GM23338 (cell line): ENCODE data around the gene JAZF1. TPM values are rescaled to one million over a fixed set of nuclear protein-coding genes. Genes with fewer than 3 reads are reported as not detected.

Experiments
- ATAC-seq: fragments of 200-7000 bp; cut with Tn5 transposase; 3 replicates; pipeline ENCODE4 v1.9.1; 2020
- DNase-seq: peaks from one replicate; pipeline ENCODE4 v3.0.0-alpha.2; 2015; ENCODE audit warnings: low spot score
- H2AFZ ChIP-seq: fragments of 200-600 bp; sonication (generic); 2 replicates; pipeline ENCODE4 v1.8.0; 2016; ENCODE audit warnings: antibody characterized with exemption, mild to moderate bottlenecking, moderate library complexity
- H3F3A ChIP-seq: fragments of 200-600 bp; sonication (generic); replicated peaks from 2 replicates; pipeline ENCODE4 v1.8.0; 2017; ENCODE audit warnings: antibody characterized with exemption, mixed run types, low read depth
- H3K27ac ChIP-seq: fragments of 200-600 bp; sonication (generic); 2 replicates; pipeline ENCODE4 v1.6.1; 2016; ENCODE audit warnings: low read depth
- H3K27me3 ChIP-seq: fragments of 200-600 bp; sonication (generic); 2 replicates; pipeline ENCODE4 v1.8.0; 2016; ENCODE audit warnings: mild to moderate bottlenecking, mixed run types, moderate library complexity; ENCODE audit not compliant: insufficient read depth
- H3K36me3 ChIP-seq: fragments of 200-600 bp; sonication (generic); 2 replicates; pipeline ENCODE4 v1.8.0; 2016; ENCODE audit warnings: mild to moderate bottlenecking; ENCODE audit not compliant: insufficient read depth
- H3K4me1 ChIP-seq: fragments of 200-600 bp; sonication (generic); 2 replicates; pipeline ENCODE4 v1.8.0; 2016; ENCODE audit warnings: mild to moderate bottlenecking, moderate library complexity; ENCODE audit not compliant: insufficient read depth
- H3K4me2 ChIP-seq: fragments of 200-600 bp; sonication (generic); 2 replicates; pipeline ENCODE4 v1.7.1; 2017; ENCODE audit warnings: mixed run types
- H3K4me3 ChIP-seq: fragments of 200-600 bp; sonication (generic); 2 replicates; pipeline ENCODE4 v1.6.1; 2016; ENCODE audit warnings: mixed run types
- H3K79me2 ChIP-seq: fragments of 200-600 bp; sonication (generic); replicated peaks from 2 replicates; pipeline ENCODE4 v1.8.0; 2017; ENCODE audit warnings: mild to moderate bottlenecking; ENCODE audit not compliant: insufficient read depth
- H3K9me2 ChIP-seq: fragments of 200-600 bp; sonication (generic); 2 replicates; pipeline ENCODE4 v1.8.0; 2017; ENCODE audit not compliant: insufficient read depth
- H4K20me1 ChIP-seq: fragments of 200-600 bp; sonication (generic); replicated peaks from 2 replicates; pipeline ENCODE4 v1.8.0; 2017; ENCODE audit warnings: mild to moderate bottlenecking; ENCODE audit not compliant: insufficient read depth
- H3K27ac Mint-ChIP-seq: 2 replicates; pipeline ENCODE4 v1.8.0; 2020; ENCODE audit warnings: inconsistent platforms, mild to moderate bottlenecking, moderate library complexity, mixed read lengths
- H3K27me3 Mint-ChIP-seq: 3 replicates; pipeline ENCODE4 v1.8.0; 2022; ENCODE audit warnings: low read depth, mild to moderate bottlenecking, moderate library complexity, mixed read lengths, inconsistent platforms; ENCODE audit not compliant: insufficient read depth, poor library complexity
- H3K36me3 Mint-ChIP-seq: 3 replicates; pipeline ENCODE4 v1.8.0; 2021; ENCODE audit warnings: low read depth, mild to moderate bottlenecking, inconsistent platforms, moderate library complexity, mixed read lengths
- H3K4me1 Mint-ChIP-seq: 3 replicates; pipeline ENCODE4 v1.8.0; 2020; ENCODE audit warnings: mild to moderate bottlenecking, inconsistent platforms, mixed read lengths
- H3K4me3 Mint-ChIP-seq: 3 replicates; pipeline ENCODE4 v1.8.0; 2021; ENCODE audit warnings: moderate library complexity, mild to moderate bottlenecking, inconsistent platforms, mixed read lengths
- H3K9me3 Mint-ChIP-seq: 3 replicates; pipeline ENCODE4 v1.8.0; 2020; ENCODE audit warnings: moderate library complexity, mild to moderate bottlenecking, inconsistent platforms, mixed read lengths
- CREB1 ChIP-seq: fragments of 250-450 bp; sonication (Bioruptor Pico); IDR thresholded peaks from 2 replicates; pipeline ENCODE4 v1.5.0; 2020; ENCODE audit warnings: low read depth, mild to moderate bottlenecking, moderate library complexity
- ETS1 ChIP-seq: IDR thresholded peaks from 2 replicates; pipeline ENCODE4 v1.6.1; 2016; ENCODE audit warnings: antibody characterized with exemption
- EZH2 ChIP-seq: fragments of 200-600 bp; sonication (generic); IDR thresholded peaks from one replicate; pipeline ENCODE4 v1.8.0; 2017; ENCODE audit warnings: antibody characterized with exemption, mild to moderate bottlenecking, low read depth; ENCODE audit not compliant: unreplicated experiment
- EZH2phosphoT487 ChIP-seq: fragments of 200-600 bp; sonication (generic); IDR thresholded peaks from one replicate; pipeline ENCODE4 v1.8.1; 2018; ENCODE audit warnings: antibody characterized with exemption; ENCODE audit not compliant: unreplicated experiment
- JUNB ChIP-seq: IDR thresholded peaks from one replicate; pipeline ENCODE4 v1.6.1; 2016; ENCODE audit warnings: antibody characterized with exemption; ENCODE audit not compliant: unreplicated experiment
- NANOG ChIP-seq: IDR thresholded peaks from 2 replicates; pipeline ENCODE4 v1.6.1; 2016; ENCODE audit warnings: antibody characterized with exemption, borderline replicate concordance
- POLR2AphosphoS5 ChIP-seq: IDR thresholded peaks from 2 replicates; pipeline ENCODE4 v1.6.1; 2016; ENCODE audit warnings: antibody characterized with exemption, low read depth
- STAT1 ChIP-seq: IDR thresholded peaks from one replicate; pipeline ENCODE4 v1.6.1; 2016; ENCODE audit warnings: antibody characterized with exemption; ENCODE audit not compliant: unreplicated experiment
- ZNF114 ChIP-seq: fragments of 250-450 bp; sonication (Bioruptor Pico); IDR thresholded peaks from 2 replicates; pipeline ENCODE4 v1.5.0; 2020; ENCODE audit warnings: mild to moderate bottlenecking, moderate library complexity
- ZNF331 ChIP-seq: fragments of 250-450 bp; sonication (Bioruptor Pico); IDR thresholded peaks from 2 replicates; pipeline ENCODE4 v1.5.0; 2020; ENCODE audit warnings: low read depth, mild to moderate bottlenecking, moderate library complexity
- polyA plus RNA-seq: library from polyadenylated mRNA; unstranded; fragments of >200 nt; fragmentation: Nextera tagmentation; extraction: Ambion mirVana; gene quantifications from 2 replicates; pipeline ENCODE4 v1.2.1, GENCODE V29; 2016
- total RNA-seq: library from RNA; depleted of rRNA; stranded (reverse); fragments of >200 nt; shearing (Covaris generic); gene quantifications from 2 replicates; pipeline ENCODE4 v1.2.3, GENCODE V29; 2014
- TF ChIP-seq, protein P1 (sequence below): fragments of 250-450 bp; sonication (Bioruptor Pico); IDR thresholded peaks from 2 replicates; pipeline ENCODE4 v1.5.0; 2020; ENCODE audit warnings: mild to moderate bottlenecking, moderate library complexity
- TF ChIP-seq, protein P2 (sequence below): IDR thresholded peaks from one replicate; pipeline ENCODE4 v1.6.1; 2018; ENCODE audit warnings: antibody characterized with exemption; ENCODE audit not compliant: unreplicated experiment
- TF ChIP-seq, protein P3 (sequence below), 2 experiments: fragments of 200-600 bp in 1 of 2; sonication (generic) in 1 of 2; conservative IDR thresholded peaks; 2 replicates each; pipeline versions ENCODE4 v1.5.1 to v1.6.1; 2016 to 2017; ENCODE audit warnings: antibody characterized with exemption in 2 of 2, low read depth in 2 of 2, mild to moderate bottlenecking in 2 of 2, moderate library complexity in 1 of 2

The JAZF1 gene
- total and polyA plus RNA-seq, 2 experiments from 2014 or later, result 12.2 to 22.2 TPM

GRCh38 chr7:28082071-28082470, 98.5 kb downstream of the JAZF1 start:
- no peak overlapping the region for H3K27ac Mint-ChIP-seq

More at GRCh38 chr7:28082071-28082470, 98.5 kb downstream of the JAZF1 start:
- no peak overlapping the region for H3K27ac ChIP-seq
- Mint-ChIP-seq H3K4me1 (peaks cover 9% of the 10 kb centered on the region), H3K36me3 (no peaks in the 10 kb centered on the region), H3K27me3 (no peaks in the 10 kb centered on the region), H3K4me3 (no peak overlapping the region), H3K9me3 (no peaks in the 10 kb centered on the region)
- H3K36me3 ChIP-seq, result no peaks in the 10 kb centered on the region
- ATAC-seq (no peak), DNase-seq (no peak)
- no peaks in the 10 kb centered on the region for H3K9me2 ChIP-seq
- no peaks in the 10 kb centered on the region for H3F3A ChIP-seq
- TF ChIP-seq, protein P1, sequence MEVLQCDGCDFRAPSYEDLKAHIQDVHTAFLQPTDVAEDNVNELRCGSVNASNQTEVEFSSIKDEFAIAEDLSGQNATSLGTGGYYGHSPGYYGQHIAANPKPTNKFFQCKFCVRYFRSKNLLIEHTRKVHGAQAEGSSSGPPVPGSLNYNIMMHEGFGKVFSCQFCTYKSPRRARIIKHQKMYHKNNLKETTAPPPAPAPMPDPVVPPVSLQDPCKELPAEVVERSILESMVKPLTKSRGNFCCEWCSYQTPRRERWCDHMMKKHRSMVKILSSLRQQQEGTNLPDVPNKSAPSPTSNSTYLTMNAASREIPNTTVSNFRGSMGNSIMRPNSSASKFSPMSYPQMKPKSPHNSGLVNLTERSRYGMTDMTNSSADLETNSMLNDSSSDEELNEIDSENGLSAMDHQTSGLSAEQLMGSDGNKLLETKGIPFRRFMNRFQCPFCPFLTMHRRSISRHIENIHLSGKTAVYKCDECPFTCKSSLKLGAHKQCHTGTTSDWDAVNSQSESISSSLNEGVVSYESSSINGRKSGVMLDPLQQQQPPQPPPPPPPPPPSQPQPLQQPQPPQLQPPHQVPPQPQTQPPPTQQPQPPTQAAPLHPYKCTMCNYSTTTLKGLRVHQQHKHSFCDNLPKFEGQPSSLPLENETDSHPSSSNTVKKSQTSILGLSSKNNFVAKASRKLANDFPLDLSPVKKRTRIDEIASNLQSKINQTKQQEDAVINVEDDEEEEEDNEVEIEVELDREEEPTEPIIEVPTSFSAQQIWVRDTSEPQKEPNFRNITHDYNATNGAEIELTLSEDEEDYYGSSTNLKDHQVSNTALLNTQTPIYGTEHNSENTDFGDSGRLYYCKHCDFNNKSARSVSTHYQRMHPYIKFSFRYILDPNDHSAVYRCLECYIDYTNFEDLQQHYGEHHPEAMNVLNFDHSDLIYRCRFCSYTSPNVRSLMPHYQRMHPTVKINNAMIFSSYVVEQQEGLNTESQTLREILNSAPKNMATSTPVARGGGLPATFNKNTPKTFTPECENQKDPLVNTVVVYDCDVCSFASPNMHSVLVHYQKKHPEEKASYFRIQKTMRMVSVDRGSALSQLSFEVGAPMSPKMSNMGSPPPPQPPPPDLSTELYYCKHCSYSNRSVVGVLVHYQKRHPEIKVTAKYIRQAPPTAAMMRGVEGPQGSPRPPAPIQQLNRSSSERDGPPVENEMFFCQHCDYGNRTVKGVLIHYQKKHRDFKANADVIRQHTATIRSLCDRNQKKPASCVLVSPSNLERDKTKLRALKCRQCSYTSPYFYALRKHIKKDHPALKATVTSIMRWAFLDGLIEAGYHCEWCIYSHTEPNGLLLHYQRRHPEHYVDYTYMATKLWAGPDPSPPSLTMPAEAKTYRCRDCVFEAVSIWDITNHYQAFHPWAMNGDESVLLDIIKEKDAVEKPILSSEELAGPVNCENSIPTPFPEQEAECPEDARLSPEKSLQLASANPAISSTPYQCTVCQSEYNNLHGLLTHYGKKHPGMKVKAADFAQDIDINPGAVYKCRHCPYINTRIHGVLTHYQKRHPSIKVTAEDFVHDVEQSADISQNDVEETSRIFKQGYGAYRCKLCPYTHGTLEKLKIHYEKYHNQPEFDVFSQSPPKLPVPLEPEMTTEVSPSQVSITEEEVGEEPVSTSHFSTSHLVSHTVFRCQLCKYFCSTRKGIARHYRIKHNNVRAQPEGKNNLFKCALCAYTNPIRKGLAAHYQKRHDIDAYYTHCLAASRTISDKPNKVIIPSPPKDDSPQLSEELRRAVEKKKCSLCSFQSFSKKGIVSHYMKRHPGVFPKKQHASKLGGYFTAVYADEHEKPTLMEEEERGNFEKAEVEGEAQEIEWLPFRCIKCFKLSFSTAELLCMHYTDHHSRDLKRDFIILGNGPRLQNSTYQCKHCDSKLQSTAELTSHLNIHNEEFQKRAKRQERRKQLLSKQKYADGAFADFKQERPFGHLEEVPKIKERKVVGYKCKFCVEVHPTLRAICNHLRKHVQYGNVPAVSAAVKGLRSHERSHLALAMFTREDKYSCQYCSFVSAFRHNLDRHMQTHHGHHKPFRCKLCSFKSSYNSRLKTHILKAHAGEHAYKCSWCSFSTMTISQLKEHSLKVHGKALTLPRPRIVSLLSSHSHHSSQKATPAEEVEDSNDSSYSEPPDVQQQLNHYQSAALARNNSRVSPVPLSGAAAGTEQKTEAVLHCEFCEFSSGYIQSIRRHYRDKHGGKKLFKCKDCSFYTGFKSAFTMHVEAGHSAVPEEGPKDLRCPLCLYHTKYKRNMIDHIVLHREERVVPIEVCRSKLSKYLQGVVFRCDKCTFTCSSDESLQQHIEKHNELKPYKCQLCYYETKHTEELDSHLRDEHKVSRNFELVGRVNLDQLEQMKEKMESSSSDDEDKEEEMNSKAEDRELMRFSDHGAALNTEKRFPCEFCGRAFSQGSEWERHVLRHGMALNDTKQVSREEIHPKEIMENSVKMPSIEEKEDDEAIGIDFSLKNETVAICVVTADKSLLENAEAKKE, result no peak
- TF ChIP-seq ZNF331 (no peak), EZH2 (no peak), ZNF114 (CRISPR knock-in tag) (no peak), CREB1 (CRISPR knock-in tag) (no peak), NANOG (no peak), STAT1 (no peak), JUNB (no peak), POLR2AphosphoS5 (no peak), ETS1 (no peak), EZH2phosphoT487 (no peak)
- TF ChIP-seq, protein P2, sequence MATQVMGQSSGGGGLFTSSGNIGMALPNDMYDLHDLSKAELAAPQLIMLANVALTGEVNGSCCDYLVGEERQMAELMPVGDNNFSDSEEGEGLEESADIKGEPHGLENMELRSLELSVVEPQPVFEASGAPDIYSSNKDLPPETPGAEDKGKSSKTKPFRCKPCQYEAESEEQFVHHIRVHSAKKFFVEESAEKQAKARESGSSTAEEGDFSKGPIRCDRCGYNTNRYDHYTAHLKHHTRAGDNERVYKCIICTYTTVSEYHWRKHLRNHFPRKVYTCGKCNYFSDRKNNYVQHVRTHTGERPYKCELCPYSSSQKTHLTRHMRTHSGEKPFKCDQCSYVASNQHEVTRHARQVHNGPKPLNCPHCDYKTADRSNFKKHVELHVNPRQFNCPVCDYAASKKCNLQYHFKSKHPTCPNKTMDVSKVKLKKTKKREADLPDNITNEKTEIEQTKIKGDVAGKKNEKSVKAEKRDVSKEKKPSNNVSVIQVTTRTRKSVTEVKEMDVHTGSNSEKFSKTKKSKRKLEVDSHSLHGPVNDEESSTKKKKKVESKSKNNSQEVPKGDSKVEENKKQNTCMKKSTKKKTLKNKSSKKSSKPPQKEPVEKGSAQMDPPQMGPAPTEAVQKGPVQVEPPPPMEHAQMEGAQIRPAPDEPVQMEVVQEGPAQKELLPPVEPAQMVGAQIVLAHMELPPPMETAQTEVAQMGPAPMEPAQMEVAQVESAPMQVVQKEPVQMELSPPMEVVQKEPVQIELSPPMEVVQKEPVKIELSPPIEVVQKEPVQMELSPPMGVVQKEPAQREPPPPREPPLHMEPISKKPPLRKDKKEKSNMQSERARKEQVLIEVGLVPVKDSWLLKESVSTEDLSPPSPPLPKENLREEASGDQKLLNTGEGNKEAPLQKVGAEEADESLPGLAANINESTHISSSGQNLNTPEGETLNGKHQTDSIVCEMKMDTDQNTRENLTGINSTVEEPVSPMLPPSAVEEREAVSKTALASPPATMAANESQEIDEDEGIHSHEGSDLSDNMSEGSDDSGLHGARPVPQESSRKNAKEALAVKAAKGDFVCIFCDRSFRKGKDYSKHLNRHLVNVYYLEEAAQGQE, result no peak
- TF ChIP-seq, protein P3, sequence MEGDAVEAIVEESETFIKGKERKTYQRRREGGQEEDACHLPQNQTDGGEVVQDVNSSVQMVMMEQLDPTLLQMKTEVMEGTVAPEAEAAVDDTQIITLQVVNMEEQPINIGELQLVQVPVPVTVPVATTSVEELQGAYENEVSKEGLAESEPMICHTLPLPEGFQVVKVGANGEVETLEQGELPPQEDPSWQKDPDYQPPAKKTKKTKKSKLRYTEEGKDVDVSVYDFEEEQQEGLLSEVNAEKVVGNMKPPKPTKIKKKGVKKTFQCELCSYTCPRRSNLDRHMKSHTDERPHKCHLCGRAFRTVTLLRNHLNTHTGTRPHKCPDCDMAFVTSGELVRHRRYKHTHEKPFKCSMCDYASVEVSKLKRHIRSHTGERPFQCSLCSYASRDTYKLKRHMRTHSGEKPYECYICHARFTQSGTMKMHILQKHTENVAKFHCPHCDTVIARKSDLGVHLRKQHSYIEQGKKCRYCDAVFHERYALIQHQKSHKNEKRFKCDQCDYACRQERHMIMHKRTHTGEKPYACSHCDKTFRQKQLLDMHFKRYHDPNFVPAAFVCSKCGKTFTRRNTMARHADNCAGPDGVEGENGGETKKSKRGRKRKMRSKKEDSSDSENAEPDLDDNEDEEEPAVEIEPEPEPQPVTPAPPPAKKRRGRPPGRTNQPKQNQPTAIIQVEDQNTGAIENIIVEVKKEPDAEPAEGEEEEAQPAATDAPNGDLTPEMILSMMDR (conservative IDR thresholded peaks at IDR 0.05; ENCODE audit: low read depth in 2 of 2), result no peak
- peaks cover 30% of the 10 kb centered on the region for H3K79me2 ChIP-seq
- H2AFZ ChIP-seq, result no peak overlapping the region
- no peak overlapping the region for H3K4me3 ChIP-seq
- no peaks in the 10 kb centered on the region for H4K20me1 ChIP-seq
- no peak overlapping the region for H3K4me2 ChIP-seq
- H3K4me1 ChIP-seq, result peaks cover 10% of the 10 kb centered on the region; the same call in 1 of the 2 replicates
- H3K27me3 ChIP-seq, result no peaks in the 10 kb centered on the region
